Measurements from ENCODE around the gene NAT8L.

The NAT8L gene

GRCh38 chr4:2063557-2064275 is 4.6 kb downstream of the NAT8L start:
- DNase-seq (ENCODE audit: low read depth, low spot score): no peak

GRCh38 chr4:2064276-2064991 is 5.3 kb downstream of the NAT8L start:
- no peak for DNase-seq (ENCODE audit: low read depth, low spot score)

GRCh38 chr4:2065106-2065930 is 6.2 kb downstream of the NAT8L start:
- no peak for DNase-seq (ENCODE audit: low read depth, low spot score)

- DNase-seq (ENCODE audit: low read depth, low spot score): no peak
Observed at GRCh38 chr4:2066011-2066551, 7.0 kb downstream of the NAT8L start.

- DNase-seq (ENCODE audit: low read depth, low spot score): no peak
Observed at GRCh38 chr4:2066571-2067445, 7.7 kb downstream of the NAT8L start.

- DNase-seq (ENCODE audit: low read depth, low spot score): no peak
Observed at GRCh38 chr4:2067446-2068197, 8.5 kb downstream of the NAT8L start.

- no peak for DNase-seq (ENCODE audit: low read depth, low spot score)
Observed at GRCh38 chr4:2068198-2068470, 9.0 kb downstream of the NAT8L start.

- DNase-seq (ENCODE audit: low read depth, low spot score): no peak
Observed at GRCh38 chr4:2068566-2068965, 9.4 kb downstream of the NAT8L start.

GRCh38 chr4:2069161-2069971 is 10.2 kb downstream of the NAT8L start:
- DNase-seq (ENCODE audit: low read depth, low spot score): no peak

- no peak for DNase-seq (ENCODE audit: low read depth, low spot score)
Observed at GRCh38 chr4:2069986-2070385, 10.9 kb downstream of the NAT8L start.

GRCh38 chr4:2070421-2071251 is 11.5 kb downstream of the NAT8L start:
- DNase-seq (ENCODE audit: low read depth, low spot score): no peak

- DNase-seq (ENCODE audit: low read depth, low spot score): no peak
Observed at GRCh38 chr4:2071252-2071911, 12.3 kb downstream of the NAT8L start.

GRCh38 chr4:2071912-2072867 is 13.1 kb downstream of the NAT8L start:
- DNase-seq (ENCODE audit: low read depth, low spot score): no peak

GRCh38 chr4:2072971-2073807 is 14.1 kb downstream of the NAT8L start:
- DNase-seq (ENCODE audit: low read depth, low spot score): no peak

GRCh38 chr4:2073808-2074481 is 14.8 kb downstream of the NAT8L start:
- no peak for DNase-seq (ENCODE audit: low read depth, low spot score)

- DNase-seq (ENCODE audit: low read depth, low spot score): no peak
Observed at GRCh38 chr4:2074588-2074987, 15.5 kb downstream of the NAT8L start.
